Thymus (tissue), 11 donors: ENCODE data around the gene HELZ. TPM values are rescaled to one million over a fixed set of nuclear protein-coding genes. Genes with fewer than 3 reads are reported as not detected.

Experiments
- DNase-seq, 9 donors: peaks; one replicate each; pipeline ENCODE4 v3.0.0-alpha.2; 2013; ENCODE audit warnings: low spot score in 9 of 9, low read depth in 6 of 9, missing footprints in 1 of 9
- H3K27ac ChIP-seq, 2 donors: one replicate each; pipeline ENCODE4 v1.5.1; 2013; ENCODE audit warnings: control low read depth in 1 of 2, low read depth in 1 of 2, low read length in 1 of 2, mild to moderate bottlenecking in 1 of 2, moderate library complexity in 1 of 2
- H3K27me3 ChIP-seq, 2 donors: one replicate each; pipeline ENCODE4 v1.5.1; 2013; ENCODE audit warnings: low read length in 1 of 2; ENCODE audit not compliant: control insufficient read depth in 2 of 2, insufficient read depth in 1 of 2
- H3K36me3 ChIP-seq, 2 donors: one replicate each; pipeline ENCODE4 v1.5.1; 2013; ENCODE audit warnings: low read length in 1 of 2, mild to moderate bottlenecking in 1 of 2, moderate library complexity in 1 of 2; ENCODE audit not compliant: control insufficient read depth in 2 of 2, insufficient read depth in 2 of 2
- H3K4me1 ChIP-seq, 2 donors: one replicate each; pipeline ENCODE4 v1.5.1; 2013; ENCODE audit warnings: low read length in 2 of 2; ENCODE audit not compliant: control insufficient read depth in 2 of 2, insufficient read depth in 2 of 2
- H3K4me3 ChIP-seq, 2 donors: one replicate each; pipeline ENCODE4 v1.5.1; 2013; ENCODE audit warnings: low read length in 2 of 2, control low read depth in 1 of 2, mild to moderate bottlenecking in 1 of 2
- H3K9me3 ChIP-seq, 2 donors: one replicate each; pipeline ENCODE4 v1.5.1; 2013; ENCODE audit warnings: low read length in 1 of 2, mild to moderate bottlenecking in 1 of 2; ENCODE audit not compliant: control insufficient read depth in 2 of 2, insufficient read depth in 1 of 2
- WGBS: extraction: QIAGEN DNeasy Blood & Tissue Kit; methylation state at CpG from one replicate; pipeline ENCODE4 v1.1.7; 2013; 5-methylcytosine and 5-hydroxymethylcytosine counted together
- polyA plus RNA-seq: library from polyadenylated mRNA; stranded (reverse); fragments of 200-250 nt; gene quantifications from one replicate; pipeline ENCODE4 v1.2.3, GENCODE V29; 2013
- total RNA-seq: library from RNA; stranded (reverse); fragments of 120-200 nt; gene quantifications from one replicate; pipeline ENCODE4 v1.2.4, GENCODE V29; 2013
- donor health status: healthy.

HELZ gene
- total and polyA plus RNA-seq, 2 donors: 8.2 to 27.5 TPM

GRCh38 chr17:67177732-67178131, 67.3 kb downstream of the HELZ start:
- Histone ChIP-seq H3K4me1 (no peaks in the 10 kb centered on the region), H3K9me3 (no peaks in the 10 kb centered on the region), H3K27me3 (no peaks in the 10 kb centered on the region), H3K36me3 (peaks cover 19 to 31% of the 10 kb centered on the region in 2 donors), H3K27ac (no peak overlapping the region), H3K4me3 (no peak overlapping the region)
- no peak for DNase-seq

GRCh38 chr17:67174190-67174589, 70.8 kb downstream of the HELZ start:
- WGBS: 96% methylated on average over 5 of the region's 5 CpGs
- H3K9me3 ChIP-seq: no peaks in the 10 kb centered on the region

GRCh38 chr17:67171560-67171959, 73.4 kb downstream of the HELZ start:
- Histone ChIP-seq H3K4me3 (no peak overlapping the region), H3K27me3 (no peaks in the 10 kb centered on the region), H3K36me3 (peaks cover 13 to 35% of the 10 kb centered on the region in 2 donors), H3K9me3 (no peaks in the 10 kb centered on the region), H3K27ac (no peak overlapping the region), H3K4me1 (peaks cover 2 to 4% of the 10 kb centered on the region in 2 donors)
- no peak for DNase-seq
- 98% methylated on average over 4 of the region's 4 CpGs for WGBS

More at GRCh38 chr17:67174190-67174589, 70.8 kb downstream of the HELZ start:
- Histone ChIP-seq H3K4me1 (no peaks in the 10 kb centered on the region), H3K27me3 (no peaks in the 10 kb centered on the region), H3K36me3 (peaks cover 18 to 41% of the 10 kb centered on the region in 2 donors), H3K4me3 (no peak overlapping the region), H3K27ac (no peak overlapping the region)
- no peak for DNase-seq

- Histone ChIP-seq H3K9me3 (no peaks in the 10 kb centered on the region), H3K27ac (no peak overlapping the region), H3K4me3 (no peak overlapping the region), H3K4me1 (peaks cover 2 to 4% of the 10 kb centered on the region in 2 donors), H3K27me3 (no peaks in the 10 kb centered on the region), H3K36me3 (peaks cover 17 to 50% of the 10 kb centered on the region in 2 donors)
- 98% methylated on average over 4 of the region's 4 CpGs for WGBS
- no peak for DNase-seq
These were observed 76.5 kb downstream of the HELZ start for GRCh38 chr17:67168496-67168895.

GRCh38 chr17:67165201-67165600, 79.8 kb downstream of the HELZ start:
- Histone ChIP-seq H3K36me3 (peaks cover 18 to 57% of the 10 kb centered on the region in 2 donors), H3K4me3 (no peak overlapping the region), H3K27ac (no peak overlapping the region), H3K9me3 (no peaks in the 10 kb centered on the region), H3K4me1 (peaks cover 2 to 4% of the 10 kb centered on the region in 2 donors), H3K27me3 (no peaks in the 10 kb centered on the region)
- no peak for DNase-seq
- WGBS: 95% methylated on average over 6 of the region's 6 CpGs

- Histone ChIP-seq H3K4me3 (no peak overlapping the region), H3K27ac (no peak overlapping the region), H3K4me1 (peaks cover 2 to 4% of the 10 kb centered on the region in 2 donors), H3K9me3 (no peaks in the 10 kb centered on the region), H3K36me3 (peaks cover 16 to 53% of the 10 kb centered on the region in 2 donors), H3K27me3 (no peaks in the 10 kb centered on the region)
- DNase-seq: no peak
- WGBS: 94% methylated on average over 2 of the region's 2 CpGs
These were observed 80.7 kb downstream of the HELZ start for GRCh38 chr17:67164302-67164701.

GRCh38 chr17:67162771-67163170, 82.2 kb downstream of the HELZ start:
- DNase-seq: no peak
- no peaks in the 10 kb centered on the region for H3K27me3 ChIP-seq
- H3K4me1 ChIP-seq: peaks cover 2 to 4% of the 10 kb centered on the region in 2 donors
- H3K27ac ChIP-seq: no peak overlapping the region
- H3K36me3 ChIP-seq: peaks cover 19 to 63% of the 10 kb centered on the region in 2 donors
- no peak overlapping the region for H3K4me3 ChIP-seq
- no peaks in the 10 kb centered on the region for H3K9me3 ChIP-seq

- Histone ChIP-seq H3K27me3 (no peaks in the 10 kb centered on the region), H3K27ac (no peak overlapping the region), H3K9me3 (no peaks in the 10 kb centered on the region), H3K36me3 (peaks cover 19 to 60% of the 10 kb centered on the region in 2 donors), H3K4me3 (no peak overlapping the region), H3K4me1 (no peaks in the 10 kb centered on the region)
- no peak for DNase-seq
- WGBS: 98% methylated on average over 3 of the region's 3 CpGs
These were observed 83.4 kb downstream of the HELZ start for GRCh38 chr17:67161573-67161972.

GRCh38 chr17:67160791-67161190, 84.2 kb downstream of the HELZ start:
- Histone ChIP-seq H3K9me3 (no peaks in the 10 kb centered on the region), H3K36me3 (peaks cover 18 to 52% of the 10 kb centered on the region in 2 donors)
- WGBS: 97% methylated on average over 8 of the region's 8 CpGs

More at GRCh38 chr17:67160791-67161190, 84.2 kb downstream of the HELZ start:
- Histone ChIP-seq H3K27ac (no peak overlapping the region), H3K4me3 (no peak overlapping the region), H3K27me3 (no peaks in the 10 kb centered on the region), H3K4me1 (no peaks in the 10 kb centered on the region)
- DNase-seq: no peak
